HG03469 (cell line): ENCODE measurements around the gene CARD9.

Source experiments
- ATAC-seq: cut with Tn5 transposase; IDR thresholded peaks from one replicate; pipeline ENCODE4 v1.9.1; 2021; ENCODE audit warnings: mild to moderate bottlenecking, moderate library complexity, moderate number of reproducible peaks; ENCODE audit not compliant: unreplicated experiment

Gene CARD9

DNA sequence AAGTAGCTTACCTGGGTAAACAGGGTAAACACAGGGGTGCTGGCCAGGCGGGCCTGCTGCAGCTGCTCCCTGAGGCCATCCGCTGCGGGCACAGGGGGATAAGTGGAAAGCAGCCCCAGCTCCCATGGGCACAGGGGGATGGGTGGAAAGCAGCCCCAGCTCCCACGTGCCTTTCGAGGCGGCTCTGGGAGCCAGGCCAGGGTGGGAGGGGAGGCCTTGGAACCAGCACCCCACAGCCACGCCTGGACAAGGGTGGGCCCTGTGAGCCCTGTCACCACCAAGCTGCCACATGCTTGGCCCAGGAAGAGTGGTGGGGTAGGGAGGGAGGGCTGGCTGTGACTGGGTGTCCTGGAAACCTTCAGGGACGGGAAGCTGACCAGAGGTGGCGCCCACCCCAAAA is 7.8 kb upstream of the CARD9 start:
- no peak for ATAC-seq

DNA sequence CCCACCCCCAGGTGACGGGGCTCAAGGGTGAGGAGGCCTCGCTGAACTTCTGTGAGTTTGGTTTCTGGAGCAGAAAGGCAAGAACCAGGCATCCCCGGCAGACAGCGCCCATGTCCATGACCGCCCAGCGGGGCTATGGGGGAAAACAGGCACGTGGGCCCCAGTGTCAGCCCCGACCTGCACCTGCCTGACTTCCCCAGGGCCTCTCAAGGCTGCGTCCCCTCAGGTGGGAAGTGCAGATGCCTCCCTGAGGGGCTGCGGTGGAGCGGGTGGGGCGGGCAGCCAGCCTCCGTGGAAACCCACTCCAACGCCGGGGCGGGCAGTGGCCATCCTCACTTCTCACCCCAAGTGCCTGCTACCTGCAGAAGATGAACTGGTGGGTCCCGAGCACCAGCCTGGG is 6.9 kb upstream of the CARD9 start:
- ATAC-seq, result no peak

DNA sequence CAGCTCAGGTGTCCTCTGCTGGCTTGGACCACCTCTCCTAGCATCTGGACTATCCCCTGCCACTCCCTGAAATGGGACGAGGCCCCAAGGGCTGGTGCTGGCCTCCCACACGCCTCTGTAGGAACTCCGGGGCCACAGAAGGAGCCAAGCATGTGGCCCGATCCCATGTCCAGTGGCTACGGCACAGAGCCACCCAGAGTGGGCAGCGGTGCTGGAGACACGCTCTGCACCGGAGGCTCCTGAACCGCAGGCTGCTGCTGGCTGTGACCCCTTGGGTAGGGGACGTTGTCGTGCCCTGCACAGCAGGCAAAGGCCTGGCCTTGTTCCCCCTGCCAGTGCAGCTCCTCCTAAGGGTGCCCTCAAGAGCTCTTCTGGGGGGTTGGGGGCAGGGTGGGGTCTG is 6.4 kb upstream of the CARD9 start:
- no peak for ATAC-seq

DNA sequence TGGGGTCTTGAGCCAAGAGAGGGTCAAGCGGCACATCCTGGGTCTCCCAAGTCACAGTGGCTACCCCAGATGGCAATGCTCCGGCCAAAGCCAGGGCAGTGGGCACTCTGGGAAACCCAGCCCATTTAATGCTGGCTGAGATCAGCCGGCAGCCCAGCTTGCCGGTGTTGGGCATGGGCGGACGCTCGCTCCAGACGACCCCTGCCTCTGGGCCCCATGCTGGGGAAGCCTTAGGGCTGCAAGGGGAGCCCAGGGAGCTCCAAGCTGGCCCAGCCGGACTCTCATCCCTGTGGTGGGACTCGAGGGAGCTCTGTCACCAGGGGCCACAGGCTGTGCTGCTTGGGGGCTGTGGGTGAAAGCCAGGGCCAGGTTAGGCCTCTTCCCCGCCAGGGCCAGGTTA is 5.9 kb upstream of the CARD9 start:
- no peak for ATAC-seq

DNA sequence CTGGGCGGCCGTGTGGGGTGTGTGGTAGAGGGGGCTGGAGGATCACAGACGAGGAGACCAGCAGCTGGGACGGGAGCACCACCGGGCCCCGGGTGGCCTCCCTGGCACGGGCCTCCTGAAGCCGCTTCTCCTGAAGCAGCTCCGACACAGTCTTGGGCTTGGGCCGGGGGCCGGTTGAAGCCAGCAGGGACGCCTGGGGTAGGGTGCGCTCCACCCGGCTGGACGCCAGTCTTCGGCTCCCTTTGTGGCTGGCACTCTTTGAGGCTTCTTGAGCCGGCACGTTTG is 5.5 kb upstream of the CARD9 start:
- ATAC-seq, result no peak

DNA sequence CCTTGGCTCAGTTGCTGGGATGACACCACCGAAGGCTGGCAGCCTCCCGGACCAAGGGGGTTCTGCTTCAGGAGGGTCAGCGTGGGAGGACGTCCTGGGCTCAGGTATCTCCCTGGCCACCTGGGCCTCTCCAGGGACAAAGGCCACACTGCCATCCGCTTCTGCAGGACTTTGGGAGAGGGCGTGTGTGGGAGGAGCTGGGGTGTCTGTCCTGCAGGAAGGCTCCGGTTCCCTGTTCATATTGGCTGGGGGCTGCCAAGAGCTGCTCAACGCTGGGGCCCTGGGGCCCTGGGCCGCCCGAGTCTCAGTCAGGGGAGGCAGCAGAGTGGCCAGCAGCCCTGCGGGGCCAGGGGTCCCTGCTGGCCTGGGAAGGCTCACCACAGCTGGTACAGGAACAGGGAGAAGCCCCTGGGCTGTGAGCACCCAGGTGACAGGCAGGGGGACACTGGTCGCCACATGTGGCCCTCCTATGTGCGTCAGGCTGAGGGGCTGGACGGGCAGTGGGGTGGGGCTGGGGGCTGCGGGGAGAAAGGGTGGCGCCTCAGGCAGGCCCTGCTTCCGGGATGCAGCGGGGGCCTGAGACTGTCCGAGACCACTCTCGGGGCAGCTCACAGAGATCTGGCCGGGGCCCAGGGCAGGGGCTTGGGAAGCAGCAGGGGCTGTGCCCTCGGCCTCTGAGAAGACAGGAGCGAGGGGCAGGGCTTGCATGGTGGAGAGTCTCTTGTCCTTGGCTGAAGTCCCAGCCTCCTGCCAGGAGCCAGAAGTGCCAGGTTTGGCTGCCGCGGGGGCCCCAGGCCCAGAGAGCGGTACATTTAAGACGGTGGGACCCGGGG is 4.9 kb upstream of the CARD9 start:
- no peak for ATAC-seq

DNA sequence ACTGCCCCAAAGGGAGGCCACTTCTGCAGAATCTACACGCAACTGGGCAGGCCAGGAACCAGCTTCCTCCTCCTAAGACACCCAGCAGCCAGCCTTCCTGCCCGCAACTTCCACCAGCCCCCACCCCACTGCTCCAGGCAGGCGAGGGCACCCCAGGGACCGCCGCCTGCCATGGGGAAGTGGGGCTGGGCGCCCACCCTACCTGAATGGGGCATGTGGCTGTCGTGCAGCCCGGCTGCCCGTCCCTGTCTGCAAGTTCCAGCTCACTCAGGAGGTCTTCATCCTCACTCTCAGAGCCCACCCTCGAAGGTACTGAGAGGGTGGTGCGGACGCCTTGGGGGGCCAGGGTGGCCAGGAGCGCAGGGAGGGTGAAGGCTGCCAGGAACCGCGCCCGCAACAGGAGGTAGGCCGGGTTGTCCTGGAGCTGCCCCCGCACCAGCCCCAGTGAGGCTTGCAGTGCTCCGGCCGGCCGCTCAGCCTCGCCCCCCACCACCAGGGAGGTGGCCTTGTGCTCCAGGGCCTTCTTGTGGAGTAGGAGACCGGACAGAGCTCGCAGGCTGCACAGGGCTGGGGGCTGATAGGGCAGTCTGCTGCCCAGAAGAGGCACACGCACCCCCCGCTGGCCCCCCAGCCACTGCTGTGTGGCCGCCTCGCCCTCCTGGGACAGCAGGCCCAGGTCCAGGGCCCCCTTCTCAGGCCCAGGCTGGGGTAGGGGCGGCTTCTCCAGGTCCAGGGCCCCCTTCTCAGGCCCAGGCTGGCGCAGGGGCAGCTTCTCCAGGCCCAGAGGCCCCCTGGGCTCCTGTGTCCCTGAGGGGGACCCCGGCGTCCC is 4.1 kb upstream of the CARD9 start:
- no peak for ATAC-seq

DNA sequence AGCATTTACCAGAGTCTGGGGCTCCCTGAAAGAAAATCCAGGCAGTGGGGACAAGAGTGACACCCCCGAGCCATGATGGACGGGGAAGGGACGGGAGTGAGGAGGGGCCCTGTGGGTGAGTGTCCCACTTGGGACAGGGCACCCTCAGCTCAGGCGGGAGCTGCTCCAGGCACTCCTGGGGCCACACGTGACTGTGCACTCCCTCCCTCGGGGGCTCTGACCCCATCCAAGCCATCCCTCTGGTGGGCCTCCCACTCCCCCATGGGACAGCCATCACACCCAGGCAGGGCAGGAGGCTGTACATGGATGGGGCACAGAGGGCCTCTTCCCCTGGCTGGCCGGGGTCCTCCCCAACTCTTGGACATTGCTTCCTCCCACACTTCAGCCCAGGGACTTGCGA is 3.0 kb upstream of the CARD9 start:
- no peak for ATAC-seq

DNA sequence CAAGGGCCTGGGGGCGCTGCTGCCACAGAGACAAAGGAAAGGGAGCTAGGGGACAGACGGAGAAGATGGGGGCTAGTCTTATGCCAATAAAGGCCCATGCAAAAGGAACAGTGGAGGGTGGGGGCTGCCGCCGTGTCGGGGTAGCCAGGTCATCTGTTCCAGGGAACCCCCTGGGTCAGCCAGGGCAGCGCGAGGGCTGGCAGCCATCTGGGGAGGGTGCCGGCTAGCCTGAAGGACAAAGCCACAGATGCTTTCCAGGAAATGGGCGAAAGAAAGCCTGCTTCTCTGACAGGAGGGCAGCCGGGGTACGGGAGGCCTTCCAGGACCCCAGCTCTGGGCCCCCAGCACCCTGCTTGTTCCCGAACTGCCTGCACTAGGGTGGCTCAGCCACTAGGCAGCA is 1.6 kb upstream of the CARD9 start:
- ATAC-seq, result no peak

DNA sequence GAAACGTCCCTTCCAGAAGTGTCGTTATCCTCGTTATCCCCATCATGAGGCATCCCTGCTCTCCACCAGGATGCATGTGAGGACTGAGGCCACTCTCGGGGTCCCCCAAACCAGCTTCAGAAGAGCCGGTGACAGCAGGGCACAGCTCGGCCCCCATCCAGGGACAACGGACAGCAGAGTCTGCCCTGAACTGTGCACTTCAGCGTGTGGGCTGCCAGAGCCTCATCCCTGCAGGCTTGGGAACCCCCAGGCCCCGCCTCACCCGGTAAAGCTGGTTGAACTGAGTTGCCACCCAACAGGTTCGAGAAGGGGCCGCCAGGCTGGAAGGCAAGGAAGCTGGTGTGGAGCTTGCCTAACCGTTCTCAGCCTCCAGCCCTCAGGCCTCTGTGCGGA is 710 bp upstream of the CARD9 start:
- ATAC-seq, result no peak

DNA sequence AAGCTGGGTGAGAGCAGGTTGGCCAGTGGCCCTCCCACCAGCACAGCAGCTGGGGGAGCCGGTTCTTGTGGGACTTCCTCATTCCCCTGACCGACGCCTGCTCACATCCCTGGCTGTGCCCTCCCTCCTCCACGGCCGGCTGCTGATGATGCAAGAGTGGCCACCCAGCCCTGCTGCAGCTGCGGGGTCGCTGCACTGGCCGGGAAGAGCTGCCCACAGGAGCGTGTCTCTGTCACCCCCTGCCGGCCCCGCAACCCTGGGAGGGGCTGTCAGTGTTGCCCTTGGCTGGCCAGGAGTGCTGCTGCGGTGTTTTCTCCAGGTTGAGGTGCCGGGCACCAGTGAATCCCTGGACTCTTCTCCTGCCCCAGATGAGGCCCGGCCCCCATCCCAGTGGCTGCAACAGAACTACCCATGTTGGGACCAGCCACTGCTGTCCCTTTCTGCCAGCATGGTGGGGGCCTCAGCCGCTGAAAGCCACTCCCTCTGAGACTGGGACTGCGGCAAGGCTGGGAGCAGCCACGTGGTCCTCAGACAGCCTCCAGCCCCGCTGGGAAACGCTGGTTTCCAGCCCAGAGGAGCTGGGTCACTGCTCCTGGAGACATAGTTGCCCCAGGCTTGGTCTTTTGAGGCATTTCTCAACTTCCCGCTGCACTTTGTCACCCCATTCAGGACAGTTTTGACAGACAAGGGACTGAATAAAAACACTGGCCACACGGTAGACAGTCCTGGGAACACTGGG is 739 bp downstream of the CARD9 start:
- ATAC-seq, result no peak

DNA sequence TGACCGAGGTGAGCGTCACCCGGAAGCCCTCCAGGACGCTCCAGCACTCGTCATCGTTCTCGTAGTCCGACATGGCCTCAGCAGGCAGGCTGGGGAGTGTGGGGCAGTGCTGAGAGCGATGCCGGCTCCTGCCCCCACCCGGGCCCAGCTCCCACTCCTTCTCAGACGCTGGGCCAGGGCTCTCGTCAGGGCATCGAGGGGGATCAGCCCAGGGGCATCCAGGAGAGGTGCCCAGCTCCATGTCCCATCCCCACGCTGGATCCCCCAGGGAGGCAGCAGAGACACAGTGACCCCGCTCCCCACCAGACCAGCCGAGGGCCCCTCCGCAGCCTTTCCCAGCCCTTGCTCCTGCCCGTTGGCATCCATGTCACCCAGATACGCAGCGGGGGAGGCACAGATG is 1.5 kb downstream of the CARD9 start:
- ATAC-seq, result no peak

DNA sequence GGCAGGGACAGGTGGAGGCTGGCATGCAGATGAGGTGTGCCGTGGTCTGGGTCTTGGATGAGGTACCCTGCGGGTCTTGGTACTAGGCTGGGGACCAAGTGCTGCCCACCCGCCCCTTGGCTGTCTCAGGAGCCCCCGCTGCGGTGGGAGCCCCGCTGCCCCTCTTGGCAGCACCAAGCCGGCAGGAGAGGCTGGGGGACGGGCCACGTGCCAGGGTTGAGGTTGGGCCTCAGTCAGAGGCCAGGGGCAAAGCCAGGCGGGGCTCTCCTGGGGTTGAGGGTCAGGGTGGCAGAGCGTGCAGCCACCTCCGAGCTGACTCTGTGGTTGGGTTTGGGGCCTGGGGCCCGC is 2.0 kb downstream of the CARD9 start:
- ATAC-seq, result no peak

DNA sequence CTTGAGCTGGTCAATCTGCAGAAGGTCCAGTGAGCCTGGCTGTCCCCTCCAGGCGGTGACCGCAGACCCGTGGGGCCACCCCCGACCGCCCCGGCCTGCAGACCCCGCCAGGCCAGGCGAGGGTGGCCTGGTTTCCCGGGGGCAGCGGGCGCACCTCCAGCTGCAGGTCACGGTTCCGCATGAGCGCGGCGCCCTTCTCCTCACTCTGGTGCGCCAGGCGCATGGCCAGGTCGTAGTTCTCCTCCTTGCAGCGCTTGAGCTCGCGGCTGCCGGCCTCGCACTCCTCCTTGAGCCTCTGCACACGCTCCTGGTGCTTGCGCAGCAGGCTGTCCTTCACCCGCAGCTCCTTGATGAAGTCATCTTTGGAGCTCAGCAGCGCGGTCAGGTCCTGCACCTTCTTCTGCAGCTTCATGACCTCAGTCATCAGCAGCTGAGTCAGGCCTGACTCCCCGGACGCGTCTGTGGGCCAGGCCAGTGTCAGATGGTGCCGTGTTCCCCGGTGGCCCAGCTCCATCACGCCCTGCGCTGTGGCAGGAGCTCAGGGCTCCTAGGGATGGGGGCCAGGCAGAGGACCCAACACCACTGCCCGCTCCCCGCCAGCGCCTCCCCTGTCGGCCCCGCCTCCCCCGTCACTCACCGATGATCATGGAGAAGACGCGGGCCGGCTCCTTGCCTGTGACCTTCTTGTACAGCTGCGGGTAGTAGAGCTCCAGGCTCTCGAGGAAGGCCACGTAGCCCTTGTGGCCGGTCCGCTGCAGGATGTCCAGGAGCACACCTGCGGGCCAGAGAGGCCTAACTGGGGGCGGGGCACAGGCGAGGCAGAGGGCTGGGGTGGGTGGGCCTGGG is 2.6 kb downstream of the CARD9 start:
- ATAC-seq, result no peak

DNA sequence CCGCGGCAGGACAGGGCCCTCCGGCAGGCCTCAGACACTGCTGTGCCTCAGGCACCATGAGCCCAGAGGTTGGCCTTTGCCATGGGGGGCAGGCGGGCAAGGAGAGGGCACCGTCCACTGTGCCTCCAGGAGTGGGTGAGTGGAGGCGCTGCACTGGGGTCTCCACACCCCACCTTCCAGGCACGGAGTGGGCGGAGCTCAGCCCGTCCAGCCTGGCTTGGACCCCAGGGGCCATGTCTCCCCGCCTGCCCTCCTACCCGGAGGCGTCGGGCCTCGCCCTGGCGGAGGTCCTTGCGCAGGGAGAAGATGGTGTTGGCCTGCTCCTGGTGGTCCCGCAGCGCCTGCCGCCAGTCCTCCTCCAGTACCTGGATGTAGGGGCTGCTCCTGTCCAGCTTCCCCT is 3.4 kb downstream of the CARD9 start:
- no peak for ATAC-seq

DNA sequence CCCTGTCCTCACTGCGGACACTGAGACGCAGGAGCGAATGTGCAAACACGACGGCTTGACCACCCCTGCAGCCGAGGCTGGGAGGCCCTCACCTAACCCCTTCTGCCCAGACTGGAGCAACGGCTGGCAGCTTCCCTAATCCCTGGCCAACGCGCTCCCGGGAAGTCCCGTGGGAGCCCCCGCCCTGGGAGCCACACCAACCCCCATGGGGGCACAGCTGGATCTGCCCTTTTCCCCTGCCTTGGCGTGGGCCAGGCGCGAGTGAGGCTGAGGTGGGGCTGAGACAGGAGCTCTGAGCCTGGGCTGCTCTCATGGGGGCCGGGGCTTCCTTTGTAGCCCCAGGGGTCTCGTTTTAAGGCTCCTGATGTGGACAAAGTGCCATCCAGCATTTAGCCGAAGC is 5.3 kb downstream of the CARD9 start:
- ATAC-seq, result no peak

DNA sequence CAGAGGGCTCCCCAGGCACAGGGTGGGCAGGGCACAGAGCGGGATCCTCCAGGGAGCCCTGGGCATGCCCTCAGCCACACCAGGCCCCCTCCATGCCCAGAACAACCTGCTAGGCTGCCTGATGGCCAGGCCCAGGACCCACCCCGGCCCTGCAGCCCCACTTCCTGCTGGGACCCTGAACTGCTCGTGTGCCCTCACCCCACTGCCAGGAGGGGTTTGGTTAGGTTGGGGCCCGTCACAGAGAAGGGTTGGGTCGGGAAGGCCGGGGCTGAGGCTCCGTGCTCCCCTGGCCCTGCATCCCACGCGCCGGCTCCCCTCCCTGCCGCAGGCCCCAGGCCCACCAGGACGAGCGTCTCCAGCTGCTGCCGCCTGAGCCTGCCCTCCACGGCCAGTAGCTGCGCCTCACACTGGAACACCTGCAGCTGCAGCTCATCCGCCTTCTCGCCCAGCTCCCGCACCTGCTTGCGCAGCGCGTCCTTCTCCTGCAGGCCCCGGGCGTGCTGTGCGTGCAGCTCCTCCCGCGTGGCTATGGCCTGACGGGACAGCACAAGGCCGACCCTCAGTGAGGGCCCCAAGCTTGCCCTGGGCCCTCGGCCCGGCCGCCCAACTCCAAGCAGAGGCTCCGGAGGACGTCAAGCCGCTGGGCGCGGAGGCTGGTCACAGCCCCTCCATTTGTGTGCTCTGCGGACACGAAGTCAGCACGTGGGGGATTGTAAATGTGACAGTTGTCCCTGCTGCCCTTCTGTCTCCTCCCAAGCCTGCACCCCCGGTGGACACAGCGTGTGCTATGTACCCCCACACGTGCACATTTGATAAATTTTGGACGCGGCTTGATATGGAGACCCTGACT is 5.9 kb downstream of the CARD9 start:
- no peak for ATAC-seq

DNA sequence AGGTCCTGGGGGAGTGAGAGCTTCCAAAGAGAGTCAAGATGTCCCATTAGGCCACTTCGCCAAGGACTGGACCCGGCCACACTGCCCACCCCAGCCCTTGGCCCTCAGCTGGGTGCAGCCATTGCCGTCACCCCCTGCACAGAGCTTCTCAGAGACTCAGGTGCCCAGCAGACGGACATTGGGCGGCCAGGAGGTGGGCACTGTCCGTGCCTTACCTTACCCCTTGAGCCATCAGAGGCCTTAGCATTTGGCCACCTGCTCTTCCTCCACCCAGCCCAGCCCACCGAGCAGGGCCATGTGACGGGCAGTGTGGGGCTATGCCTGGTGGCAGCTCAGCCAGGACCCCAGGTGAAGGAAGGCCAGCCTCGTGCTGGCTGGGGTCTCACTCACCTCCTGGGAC is 6.6 kb downstream of the CARD9 start:
- no peak for ATAC-seq

DNA sequence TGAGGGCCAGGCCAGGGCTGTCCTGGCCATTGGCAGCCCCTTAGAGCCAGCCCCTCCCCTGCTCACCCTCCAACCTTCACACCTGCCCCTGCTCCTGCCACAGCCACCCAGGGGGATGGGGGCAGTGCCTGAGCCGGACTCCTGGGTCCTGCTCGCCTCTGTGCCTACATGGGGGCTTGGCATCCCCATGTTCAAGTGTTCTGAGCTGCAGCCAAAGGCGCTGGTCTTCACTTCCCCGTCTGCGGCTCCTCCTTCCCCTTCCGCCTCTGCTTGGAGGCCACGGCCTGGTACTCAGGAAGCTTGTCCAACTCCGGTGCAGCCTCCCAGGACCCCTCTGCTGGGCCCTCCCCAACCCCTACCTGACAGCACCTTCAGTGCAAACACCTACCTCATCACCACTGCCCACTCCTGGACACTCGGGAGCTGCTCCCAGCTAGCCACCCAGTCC is 7.7 kb downstream of the CARD9 start:
- ATAC-seq, result no peak
